ENCODE measurements around the gene SLC9A4.

Gene SLC9A4

DNA sequence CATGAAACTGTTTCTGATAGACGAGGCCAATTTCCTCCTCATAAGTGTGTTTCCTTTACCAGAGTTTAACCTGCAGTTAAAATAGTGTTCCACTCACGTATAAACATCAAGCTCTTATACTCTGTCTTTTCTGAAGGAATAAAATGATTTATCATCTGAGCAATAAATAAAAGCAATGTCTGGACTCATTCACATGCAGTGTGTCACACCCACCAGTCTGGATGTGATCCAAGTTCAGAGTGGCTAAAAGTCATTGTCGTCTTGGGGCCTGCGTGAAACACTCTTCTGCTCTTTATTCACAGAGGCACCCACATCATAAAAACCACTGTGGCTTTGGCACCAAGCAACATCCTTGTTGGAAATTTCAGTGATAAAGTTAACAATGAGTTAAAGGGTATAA, 19.5 kb upstream of the SLC9A4 start:
- DNase-seq (ENCODE audit: insufficient read length, low spot score) (no peak), FAIRE-seq (no peak)
- TF ChIP-seq, protein P1, sequence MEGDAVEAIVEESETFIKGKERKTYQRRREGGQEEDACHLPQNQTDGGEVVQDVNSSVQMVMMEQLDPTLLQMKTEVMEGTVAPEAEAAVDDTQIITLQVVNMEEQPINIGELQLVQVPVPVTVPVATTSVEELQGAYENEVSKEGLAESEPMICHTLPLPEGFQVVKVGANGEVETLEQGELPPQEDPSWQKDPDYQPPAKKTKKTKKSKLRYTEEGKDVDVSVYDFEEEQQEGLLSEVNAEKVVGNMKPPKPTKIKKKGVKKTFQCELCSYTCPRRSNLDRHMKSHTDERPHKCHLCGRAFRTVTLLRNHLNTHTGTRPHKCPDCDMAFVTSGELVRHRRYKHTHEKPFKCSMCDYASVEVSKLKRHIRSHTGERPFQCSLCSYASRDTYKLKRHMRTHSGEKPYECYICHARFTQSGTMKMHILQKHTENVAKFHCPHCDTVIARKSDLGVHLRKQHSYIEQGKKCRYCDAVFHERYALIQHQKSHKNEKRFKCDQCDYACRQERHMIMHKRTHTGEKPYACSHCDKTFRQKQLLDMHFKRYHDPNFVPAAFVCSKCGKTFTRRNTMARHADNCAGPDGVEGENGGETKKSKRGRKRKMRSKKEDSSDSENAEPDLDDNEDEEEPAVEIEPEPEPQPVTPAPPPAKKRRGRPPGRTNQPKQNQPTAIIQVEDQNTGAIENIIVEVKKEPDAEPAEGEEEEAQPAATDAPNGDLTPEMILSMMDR (IDR thresholded peaks at IDR 0.05; ENCODE audit: insufficient read depth, missing control alignments) = no peak

DNA sequence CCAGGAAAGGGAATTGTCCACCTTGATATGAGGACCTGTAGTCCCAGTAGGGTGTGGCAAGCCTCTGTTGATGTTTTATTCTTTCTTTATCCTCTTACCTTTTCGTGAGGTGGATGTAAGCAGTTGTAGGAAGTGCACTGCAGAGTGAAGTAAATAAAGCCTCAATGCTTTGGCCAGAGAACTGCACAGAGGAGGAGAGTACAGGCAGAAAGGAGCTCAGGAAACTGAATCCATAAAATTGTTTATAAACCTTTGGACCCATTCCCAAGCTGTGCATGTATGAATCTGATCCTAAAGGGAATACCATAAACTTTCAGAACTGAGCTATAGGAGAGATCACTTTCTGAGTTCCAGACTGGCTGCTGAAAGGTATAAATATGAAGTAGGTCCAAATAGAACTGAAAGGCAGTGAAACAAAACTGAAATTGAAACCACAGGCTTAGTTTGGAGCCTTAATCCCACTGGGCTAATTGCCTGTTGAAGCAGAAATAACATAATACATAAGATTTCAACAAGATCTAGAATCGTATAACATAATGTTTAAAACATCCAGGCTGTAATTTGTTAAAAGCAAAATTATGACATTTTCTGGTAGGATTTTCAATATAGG, 17.9 kb upstream of the SLC9A4 start:
- TF ChIP-seq, protein P1 (IDR thresholded peaks at IDR 0.05; ENCODE audit: insufficient read depth, missing control alignments) = no peak
- DNase-seq (ENCODE audit: insufficient read length, low spot score) = no peak
- FAIRE-seq = no peak

DNA sequence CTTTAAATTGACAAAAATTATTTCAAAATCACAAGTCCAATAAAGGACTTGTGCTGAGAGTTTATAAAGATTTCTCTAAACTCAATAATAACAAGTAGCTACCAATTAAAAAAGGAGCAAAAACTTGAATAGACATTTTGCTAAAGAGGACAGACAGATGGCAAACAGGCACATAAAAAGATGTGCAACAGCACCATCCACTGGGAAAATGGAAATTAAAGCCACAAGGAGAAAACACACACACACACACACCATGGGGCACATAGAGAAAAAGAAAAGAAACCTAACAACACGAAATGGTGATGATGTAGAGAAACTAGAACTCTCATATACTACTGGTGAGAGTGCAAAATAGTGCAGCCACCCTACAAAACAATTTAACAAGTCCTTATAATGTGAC, 12.6 kb upstream of the SLC9A4 start:
- FAIRE-seq (no peak), DNase-seq (ENCODE audit: insufficient read length, low spot score) (no peak)
- TF ChIP-seq, protein P1 (IDR thresholded peaks at IDR 0.05; ENCODE audit: insufficient read depth, missing control alignments) = no peak

GRCh38 chr2:102461188-102461587, 11.8 kb upstream of the SLC9A4 start:
- no peak for DNase-seq (ENCODE audit: insufficient read length, low spot score)
- no peak for FAIRE-seq
- TF ChIP-seq, protein P1 (IDR thresholded peaks at IDR 0.05; ENCODE audit: insufficient read depth, missing control alignments) = no peak

GRCh38 chr2:102463160-102463559, 9.9 kb upstream of the SLC9A4 start:
- FAIRE-seq (no peak), DNase-seq (ENCODE audit: insufficient read length, low spot score) (no peak)

DNA sequence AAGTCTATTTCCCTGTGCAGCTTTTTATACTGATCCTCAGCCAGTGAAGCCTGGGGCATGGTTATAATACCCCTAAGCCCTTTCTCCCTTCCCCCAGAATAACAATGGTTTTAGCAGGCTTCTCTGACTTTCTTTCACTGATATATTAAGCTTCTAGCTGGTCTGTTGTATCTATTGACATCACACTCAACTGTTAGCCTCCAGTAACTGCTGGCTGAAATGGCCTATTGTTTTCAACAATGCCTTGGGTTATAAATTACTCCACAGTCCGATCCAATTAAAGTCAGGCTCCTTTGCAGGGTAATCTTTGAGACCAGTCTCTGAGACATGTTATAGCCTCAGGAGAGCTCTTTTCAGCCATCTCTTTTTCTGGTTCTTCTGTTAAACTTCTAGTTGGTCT, 2.9 kb upstream of the SLC9A4 start:
- FAIRE-seq (no peak), DNase-seq (ENCODE audit: insufficient read length, low spot score) (no peak)
- TF ChIP-seq, protein P1 (IDR thresholded peaks at IDR 0.05; ENCODE audit: insufficient read depth, missing control alignments) = no peak

More at GRCh38 chr2:102463160-102463559, 9.9 kb upstream of the SLC9A4 start:
- TF ChIP-seq, protein P1 (IDR thresholded peaks at IDR 0.05; ENCODE audit: insufficient read depth, missing control alignments) = no peak

- FAIRE-seq = no peak
- TF ChIP-seq, protein P1 (IDR thresholded peaks at IDR 0.05; ENCODE audit: insufficient read depth, missing control alignments) = no peak
- DNase-seq (ENCODE audit: insufficient read length, low spot score) = no peak
Observed at GRCh38 chr2:102473631-102474030, 605 bp downstream of the SLC9A4 start.

Measured in D721Med (cell line).